ENCODE results near the gene PRAC2.

PRAC2 gene

DNA sequence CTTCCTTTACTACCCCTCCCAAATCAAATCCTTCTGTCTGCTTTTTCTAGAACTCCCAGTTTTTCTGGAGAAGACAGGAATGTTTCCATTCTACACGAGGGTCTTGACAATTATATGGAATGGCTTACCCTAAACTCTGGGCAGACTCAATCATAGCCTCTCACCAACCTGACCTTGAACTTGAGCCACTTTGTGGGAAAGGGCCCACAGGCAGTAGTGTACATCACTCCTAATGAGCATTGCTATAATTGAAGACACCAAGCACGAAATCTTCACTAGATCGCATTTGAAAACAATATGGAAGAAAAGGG is 7.2 kb downstream of the PRAC2 start:
- DNase-seq (ENCODE audit: low read depth in 2 of 2), result no peak

GRCh38 chr17:48731355-48731754 is 8.4 kb downstream of the PRAC2 start:
- no peak for DNase-seq (ENCODE audit: low read depth in 2 of 2)
- H3K4me3 ChIP-seq (replicated peaks in 1 of 2; ENCODE audit: low read depth in 2 of 2, low read length in 2 of 2), result no peak overlapping the region
- TF ChIP-seq, protein P1, sequence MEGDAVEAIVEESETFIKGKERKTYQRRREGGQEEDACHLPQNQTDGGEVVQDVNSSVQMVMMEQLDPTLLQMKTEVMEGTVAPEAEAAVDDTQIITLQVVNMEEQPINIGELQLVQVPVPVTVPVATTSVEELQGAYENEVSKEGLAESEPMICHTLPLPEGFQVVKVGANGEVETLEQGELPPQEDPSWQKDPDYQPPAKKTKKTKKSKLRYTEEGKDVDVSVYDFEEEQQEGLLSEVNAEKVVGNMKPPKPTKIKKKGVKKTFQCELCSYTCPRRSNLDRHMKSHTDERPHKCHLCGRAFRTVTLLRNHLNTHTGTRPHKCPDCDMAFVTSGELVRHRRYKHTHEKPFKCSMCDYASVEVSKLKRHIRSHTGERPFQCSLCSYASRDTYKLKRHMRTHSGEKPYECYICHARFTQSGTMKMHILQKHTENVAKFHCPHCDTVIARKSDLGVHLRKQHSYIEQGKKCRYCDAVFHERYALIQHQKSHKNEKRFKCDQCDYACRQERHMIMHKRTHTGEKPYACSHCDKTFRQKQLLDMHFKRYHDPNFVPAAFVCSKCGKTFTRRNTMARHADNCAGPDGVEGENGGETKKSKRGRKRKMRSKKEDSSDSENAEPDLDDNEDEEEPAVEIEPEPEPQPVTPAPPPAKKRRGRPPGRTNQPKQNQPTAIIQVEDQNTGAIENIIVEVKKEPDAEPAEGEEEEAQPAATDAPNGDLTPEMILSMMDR (IDR thresholded peaks at IDR 0.05; ENCODE audit: low read depth, low read length), result no peak

More for the DNA sequence above, 7.2 kb downstream of the PRAC2 start:
- H3K4me3 ChIP-seq (replicated peaks in 1 of 2; ENCODE audit: low read depth in 2 of 2, low read length in 2 of 2), result no peak overlapping the region
- TF ChIP-seq, protein P1 (IDR thresholded peaks at IDR 0.05; ENCODE audit: low read depth, low read length), result no peak

DNA sequence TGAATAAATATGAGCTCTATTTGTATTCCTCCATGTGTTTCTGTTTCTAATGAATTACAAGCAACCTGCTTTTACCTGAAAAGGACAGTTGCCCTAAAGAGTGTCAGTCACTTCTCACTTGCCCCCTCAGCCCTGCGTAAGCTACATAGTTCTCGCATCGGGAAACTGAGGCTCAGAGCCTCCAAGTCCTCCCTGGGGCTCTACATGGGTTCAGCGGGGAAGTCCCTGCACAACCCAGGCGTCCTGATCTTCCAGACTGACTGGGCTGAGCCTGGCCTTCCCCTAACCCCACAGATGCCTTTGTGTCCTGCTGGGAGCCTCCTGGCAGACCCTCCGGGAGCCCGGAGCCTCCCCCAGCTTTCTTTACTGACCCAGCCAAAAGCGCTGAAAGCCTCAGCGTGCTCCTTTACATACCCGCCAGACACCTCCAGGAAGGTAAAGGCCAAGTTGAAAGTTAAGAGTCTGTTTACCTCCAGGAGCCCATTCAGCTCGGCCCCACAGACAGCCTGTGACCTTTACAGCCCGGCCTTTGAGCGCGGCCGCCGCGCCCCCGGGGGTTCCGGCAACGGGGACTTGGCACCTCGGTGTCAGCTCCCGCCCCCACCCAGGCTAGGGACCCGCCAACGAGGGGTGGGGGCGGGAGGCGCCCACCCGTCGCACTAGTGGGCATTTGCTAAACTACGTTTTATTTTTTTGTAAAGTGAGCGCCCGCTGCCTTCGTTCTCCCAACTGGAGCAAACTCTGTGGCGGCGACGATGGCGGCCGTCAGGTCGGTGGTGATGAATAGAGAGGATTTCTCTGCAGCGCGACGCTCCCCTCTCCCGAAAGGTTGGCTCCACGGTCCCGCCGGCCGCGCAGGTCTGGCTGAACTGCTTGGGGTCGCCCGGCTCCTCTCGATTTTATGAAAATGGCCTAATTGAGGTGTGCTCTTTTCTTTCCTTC is 10.0 kb downstream of the PRAC2 start:
- no peak for DNase-seq (ENCODE audit: low read depth in 2 of 2)
- H3K4me3 ChIP-seq (replicated peaks in 1 of 2; ENCODE audit: low read depth in 2 of 2, low read length in 2 of 2), result no peak overlapping the region

GRCh38 chr17:48733632-48734328 is 10.8 kb downstream of the PRAC2 start:
- no peak overlapping the region for H3K4me3 ChIP-seq (replicated peaks in 1 of 2; ENCODE audit: low read depth in 2 of 2, low read length in 2 of 2)
- DNase-seq (ENCODE audit: low read depth in 2 of 2), result no peak
- TF ChIP-seq, protein P1 (IDR thresholded peaks at IDR 0.05; ENCODE audit: low read depth, low read length), result no peak

More for the DNA sequence above, 10.0 kb downstream of the PRAC2 start:
- TF ChIP-seq, protein P1 (IDR thresholded peaks at IDR 0.05; ENCODE audit: low read depth, low read length), result no peak

DNA sequence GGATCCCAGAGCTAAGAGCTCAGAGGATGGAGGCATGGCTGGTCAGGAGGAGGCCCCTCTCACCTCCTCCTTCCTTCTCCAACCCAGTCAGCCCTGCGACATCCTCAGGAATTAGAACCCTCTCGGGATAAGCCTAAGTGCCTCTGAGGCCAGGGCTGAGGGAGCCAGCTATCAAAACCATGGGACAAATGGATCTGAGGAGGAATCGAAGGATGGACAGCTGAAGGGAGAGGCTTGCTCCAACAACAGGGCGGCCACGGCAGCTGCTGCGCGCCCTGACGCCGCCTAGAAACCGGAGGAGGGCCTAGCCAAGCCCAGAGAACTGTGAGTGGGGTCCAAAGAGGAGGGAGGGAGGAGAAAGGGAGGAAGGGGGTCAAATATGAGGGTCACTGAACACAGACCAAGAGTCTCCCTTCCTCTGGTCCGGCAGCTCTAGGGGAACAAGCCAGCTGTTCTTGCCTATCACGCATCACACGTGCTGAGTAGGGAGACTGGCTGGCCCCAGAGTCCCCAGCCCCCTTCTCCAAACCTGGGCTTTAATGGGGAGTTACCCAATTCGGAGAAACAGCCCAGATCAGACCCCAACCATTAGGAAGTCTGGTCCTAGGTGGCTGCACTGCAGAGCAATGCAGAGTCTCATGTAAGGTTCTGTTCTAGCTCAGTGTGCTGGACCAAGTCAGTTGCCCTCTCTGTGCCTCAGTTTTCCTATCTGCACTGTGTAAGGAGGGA is 11.5 kb downstream of the PRAC2 start:
- H3K4me3 ChIP-seq (replicated peaks in 1 of 2; ENCODE audit: low read depth in 2 of 2, low read length in 2 of 2), result no peak overlapping the region
- DNase-seq (ENCODE audit: low read depth in 2 of 2), result no peak
- TF ChIP-seq, protein P1 (IDR thresholded peaks at IDR 0.05; ENCODE audit: low read depth, low read length), result no peak

DNA sequence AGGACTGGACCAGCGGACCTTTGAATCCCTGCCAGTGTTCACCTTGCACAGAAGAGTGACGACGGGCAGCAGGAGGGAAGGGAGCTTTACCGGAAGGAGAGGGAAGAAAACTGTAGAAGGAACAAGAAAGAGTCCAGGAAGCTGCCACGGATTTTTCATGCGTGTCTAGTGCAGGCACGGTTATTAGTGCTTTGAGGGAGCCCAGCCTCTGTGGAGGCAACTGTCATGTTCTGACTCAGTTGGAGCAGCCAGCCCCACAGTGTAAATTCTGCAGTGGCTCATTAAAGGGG is 12.0 kb downstream of the PRAC2 start:
- DNase-seq (ENCODE audit: low read depth in 2 of 2), result no peak
- TF ChIP-seq, protein P1 (IDR thresholded peaks at IDR 0.05; ENCODE audit: low read depth, low read length), result no peak
- no peak overlapping the region for H3K4me3 ChIP-seq (replicated peaks in 1 of 2; ENCODE audit: low read depth in 2 of 2, low read length in 2 of 2)
